SK-N-SH treated with all-trans-retinoic acid at 6 μM for 48 hours (cell line): ENCODE results near the gene KANTR.

Experiments
- ISL1 ChIP-seq: fragments of 250-450 bp; sonication (Bioruptor Pico); IDR thresholded peaks from 2 replicates; pipeline ENCODE4 v2.1.2; 2022; ENCODE audit warnings: mild to moderate bottlenecking, moderate library complexity
- ZNF8 ChIP-seq: fragments of 450-650 bp; formaldehyde crosslinking; IDR thresholded peaks from 2 replicates; pipeline ENCODE4 v1.5.0; 2020; ENCODE audit warnings: mild to moderate bottlenecking, moderate library complexity

GRCh38 chrX:53078943-53079342, 15.0 kb upstream of the KANTR start:
- TF ChIP-seq ISL1 (CRISPR knock-in tag) (no peak), ZNF8 (CRISPR knock-in tag) (no peak)
